GM19372 (cell line): ENCODE measurements around the gene C15orf61.

Source experiments
- ATAC-seq: cut with Tn5 transposase; IDR thresholded peaks from one replicate; pipeline ENCODE4 v1.9.1; 2021; ENCODE audit warnings: mild to moderate bottlenecking, low read depth, moderate library complexity; ENCODE audit not compliant: unreplicated experiment

The C15orf61 gene

GRCh38 chr15:67521029-67521782 lies at the start of gene C15orf61:
TSS of gene C15orf61 (plus strand) at chr15:67521131. CDS start at chr15:67521249, 118 bp downstream.
- peak; percentile 76 for ATAC-seq

- no peak for ATAC-seq
Measured at GRCh38 chr15:67472957-67473356, 48.0 kb upstream of the C15orf61 start.

- ATAC-seq = no peak
Measured at GRCh38 chr15:67474405-67475110, 46.4 kb upstream of the C15orf61 start.

GRCh38 chr15:67479781-67480505 lies 41.0 kb upstream of the C15orf61 start:
- no peak for ATAC-seq

- no peak for ATAC-seq
Measured at GRCh38 chr15:67480741-67481140, 40.2 kb upstream of the C15orf61 start.

GRCh38 chr15:67481680-67482079 lies 39.3 kb upstream of the C15orf61 start:
- no peak for ATAC-seq

- ATAC-seq = no peak
Measured at GRCh38 chr15:67495585-67495984, 25.3 kb upstream of the C15orf61 start.

GRCh38 chr15:67501177-67501835 lies 19.6 kb upstream of the C15orf61 start:
- no peak for ATAC-seq

GRCh38 chr15:67501836-67502461 lies 19.0 kb upstream of the C15orf61 start:
- no peak for ATAC-seq

- ATAC-seq = no peak
Measured at GRCh38 chr15:67504056-67504455, 16.9 kb upstream of the C15orf61 start.

- no peak for ATAC-seq
Measured at GRCh38 chr15:67504796-67505195, 16.1 kb upstream of the C15orf61 start.

GRCh38 chr15:67505675-67506572 lies 15.0 kb upstream of the C15orf61 start:
- no peak for ATAC-seq

- ATAC-seq = no peak
Measured at GRCh38 chr15:67506775-67507747, 13.9 kb upstream of the C15orf61 start.

GRCh38 chr15:67508407-67508806 lies 12.5 kb upstream of the C15orf61 start:
- ATAC-seq = no peak

GRCh38 chr15:67509918-67510317 lies 11.0 kb upstream of the C15orf61 start:
- no peak for ATAC-seq

GRCh38 chr15:67510597-67511190 lies 10.2 kb upstream of the C15orf61 start:
- ATAC-seq = no peak

GRCh38 chr15:67511606-67512005 lies 9.3 kb upstream of the C15orf61 start:
- ATAC-seq = no peak

GRCh38 chr15:67512140-67512539 lies 8.8 kb upstream of the C15orf61 start:
- no peak for ATAC-seq
